Measurements from ENCODE around the gene ZNF772.

The ZNF772 gene

GRCh38 chr19:57487477-57488298 lies 10.3 kb upstream of the ZNF772 start, which contains the start of gene ZNF419:
TSS of gene ZNF419 (plus strand) at chr19:57487750. CDS start at chr19:57487951, 201 bp downstream.
- TF ChIP-seq POLR2A (IDR thresholded peaks at IDR 0.05; ENCODE audit: low read depth, low read length) (peak; percentile 60; the same call in 1 of the 2 replicates), POLR2AphosphoS5 (IDR thresholded peaks at IDR 0.05; ENCODE audit: low read depth, low read length) (peak; percentile 56; the same call in 1 of the 2 replicates), POU2F2 (IDR thresholded peaks at IDR 0.05; ENCODE audit: low read depth, low read length) (peak; percentile 16; the same call in 1 of the 2 replicates)
- FAIRE-seq (peak; percentile 99), DNase-seq (ENCODE audit: insufficient read length, low spot score) (peak; percentile 78)

- DNase-seq (ENCODE audit: insufficient read length, low spot score) (no peak), FAIRE-seq (no peak)
- TF ChIP-seq TAF1 (IDR thresholded peaks at IDR 0.05; ENCODE audit: low read depth, low read length) = no peak
- no peak for TF ChIP-seq POLR2AphosphoS5 (IDR thresholded peaks at IDR 0.05; ENCODE audit: low read depth, low read length)
- no peak for TF ChIP-seq SPI1 (IDR thresholded peaks at IDR 0.05; ENCODE audit: low read depth, low read length)
- TF ChIP-seq POLR2A (IDR thresholded peaks at IDR 0.05; ENCODE audit: low read depth, low read length) = no peak
- TF ChIP-seq PAX5 (IDR thresholded peaks at IDR 0.05; ENCODE audit: insufficient read depth, low read length, severe bottlenecking) = no peak
- no peak for TF ChIP-seq POU2F2 (IDR thresholded peaks at IDR 0.05; ENCODE audit: low read depth, low read length)
These were observed 3.7 kb downstream of the ZNF772 start for GRCh38 chr19:57473646-57474045.

- TF ChIP-seq PAX5 (IDR thresholded peaks at IDR 0.05; ENCODE audit: insufficient read depth, low read length, severe bottlenecking) (no peak), SPI1 (IDR thresholded peaks at IDR 0.05; ENCODE audit: low read depth, low read length) (no peak), POLR2AphosphoS5 (IDR thresholded peaks at IDR 0.05; ENCODE audit: low read depth, low read length) (no peak), POU2F2 (IDR thresholded peaks at IDR 0.05; ENCODE audit: low read depth, low read length) (no peak), TAF1 (IDR thresholded peaks at IDR 0.05; ENCODE audit: low read depth, low read length) (no peak), POLR2A (IDR thresholded peaks at IDR 0.05; ENCODE audit: low read depth, low read length) (no peak)
- FAIRE-seq (no peak), DNase-seq (ENCODE audit: insufficient read length, low spot score) (no peak)
These were observed 10.9 kb downstream of the ZNF772 start for GRCh38 chr19:57466489-57466888.

GRCh38 chr19:57465680-57466381 lies 11.5 kb downstream of the ZNF772 start:
- FAIRE-seq (peak; percentile 41), DNase-seq (ENCODE audit: insufficient read length, low spot score) (no peak)
- TF ChIP-seq SPI1 (IDR thresholded peaks at IDR 0.05; ENCODE audit: low read depth, low read length) (no peak), PAX5 (IDR thresholded peaks at IDR 0.05; ENCODE audit: insufficient read depth, low read length, severe bottlenecking) (no peak), POLR2A (IDR thresholded peaks at IDR 0.05; ENCODE audit: low read depth, low read length) (no peak), POLR2AphosphoS5 (IDR thresholded peaks at IDR 0.05; ENCODE audit: low read depth, low read length) (no peak), POU2F2 (IDR thresholded peaks at IDR 0.05; ENCODE audit: low read depth, low read length) (no peak)

GRCh38 chr19:57452307-57452706 lies 25.1 kb downstream of the ZNF772 start:
- FAIRE-seq (no peak), DNase-seq (ENCODE audit: insufficient read length, low spot score) (no peak)
- TF ChIP-seq POLR2A (IDR thresholded peaks at IDR 0.05; ENCODE audit: low read depth, low read length) (no peak), TAF1 (IDR thresholded peaks at IDR 0.05; ENCODE audit: low read depth, low read length) (no peak), SPI1 (IDR thresholded peaks at IDR 0.05; ENCODE audit: low read depth, low read length) (no peak), POU2F2 (IDR thresholded peaks at IDR 0.05; ENCODE audit: low read depth, low read length) (no peak), PAX5 (IDR thresholded peaks at IDR 0.05; ENCODE audit: insufficient read depth, low read length, severe bottlenecking) (no peak), POLR2AphosphoS5 (IDR thresholded peaks at IDR 0.05; ENCODE audit: low read depth, low read length) (no peak)

GRCh38 chr19:57443121-57443696 lies 34.2 kb downstream of the ZNF772 start:
- FAIRE-seq (no peak), DNase-seq (ENCODE audit: insufficient read length, low spot score) (no peak)
- TF ChIP-seq SPI1 (IDR thresholded peaks at IDR 0.05; ENCODE audit: low read depth, low read length) (no peak), POLR2A (IDR thresholded peaks at IDR 0.05; ENCODE audit: low read depth, low read length) (no peak), POU2F2 (IDR thresholded peaks at IDR 0.05; ENCODE audit: low read depth, low read length) (no peak), PAX5 (IDR thresholded peaks at IDR 0.05; ENCODE audit: insufficient read depth, low read length, severe bottlenecking) (no peak), POLR2AphosphoS5 (IDR thresholded peaks at IDR 0.05; ENCODE audit: low read depth, low read length) (no peak), TAF1 (IDR thresholded peaks at IDR 0.05; ENCODE audit: low read depth, low read length) (no peak)

GRCh38 chr19:57441979-57442752 lies 35.2 kb downstream of the ZNF772 start:
- no peak for TF ChIP-seq SPI1 (IDR thresholded peaks at IDR 0.05; ENCODE audit: low read depth, low read length)
- no peak for TF ChIP-seq POLR2AphosphoS5 (IDR thresholded peaks at IDR 0.05; ENCODE audit: low read depth, low read length)
- TF ChIP-seq TAF1 (IDR thresholded peaks at IDR 0.05; ENCODE audit: low read depth, low read length) = no peak
- no peak for TF ChIP-seq PAX5 (IDR thresholded peaks at IDR 0.05; ENCODE audit: insufficient read depth, low read length, severe bottlenecking)
- no peak for TF ChIP-seq POU2F2 (IDR thresholded peaks at IDR 0.05; ENCODE audit: low read depth, low read length)
- no peak for TF ChIP-seq POLR2A (IDR thresholded peaks at IDR 0.05; ENCODE audit: low read depth, low read length)
- FAIRE-seq (no peak), DNase-seq (ENCODE audit: insufficient read length, low spot score) (no peak)

- TF ChIP-seq TAF1 (IDR thresholded peaks at IDR 0.05; ENCODE audit: low read depth, low read length) (no peak), SPI1 (IDR thresholded peaks at IDR 0.05; ENCODE audit: low read depth, low read length) (no peak), POLR2A (IDR thresholded peaks at IDR 0.05; ENCODE audit: low read depth, low read length) (no peak), PAX5 (IDR thresholded peaks at IDR 0.05; ENCODE audit: insufficient read depth, low read length, severe bottlenecking) (no peak)
- DNase-seq (ENCODE audit: insufficient read length, low spot score) = no peak
- FAIRE-seq = no peak
These were observed 38.4 kb downstream of the ZNF772 start for GRCh38 chr19:57438925-57439324.
